NT2/D1 (cell line): ENCODE data around the gene MYO1E.

Source experiments
- YY1 ChIP-seq: IDR thresholded peaks from 2 replicates; pipeline ENCODE4 v1.6.1; 2011; ENCODE audit not compliant: insufficient read length, insufficient read depth
- ZNF274 ChIP-seq: IDR thresholded peaks from 2 replicates; pipeline ENCODE4 v1.6.1; 2011; ENCODE audit warnings: mild to moderate bottlenecking, low read depth, low read length

- TF ChIP-seq ZNF274 (no peak), YY1 (no peak)
These were observed 71.1 kb downstream of the MYO1E start for GRCh38 chr15:59301527-59301926.
